PFSK-1 (cell line): ENCODE data around the gene EXD3.

ENCODE experiments used
- POLR2AphosphoS5 ChIP-seq: IDR thresholded peaks from 2 replicates; pipeline ENCODE4 v1.6.1; 2012; ENCODE audit warnings: low read depth, mild to moderate bottlenecking, control low read depth, low read length, moderate library complexity
- TAF1 ChIP-seq: IDR thresholded peaks from 2 replicates; pipeline ENCODE4 v1.6.1; 2012; ENCODE audit warnings: low read length, control low read depth, borderline replicate concordance; ENCODE audit not compliant: insufficient read depth
- TF ChIP-seq, protein P1 (sequence below), 2 experiments: IDR thresholded peaks; 2 replicates each; pipeline versions ENCODE4 v1.6.1 to v1.8.0; 2011 to 2012; ENCODE audit warnings: low read depth in 2 of 2, low read length in 2 of 2, control low read depth in 1 of 2, inconsistent platforms in 1 of 2, mild to moderate bottlenecking in 1 of 2, moderate library complexity in 1 of 2; ENCODE audit not compliant: insufficient read depth in 1 of 2

GRCh38 chr9:137316012-137316981 lies 106.7 kb downstream of the EXD3 start:
- TF ChIP-seq, protein P1, sequence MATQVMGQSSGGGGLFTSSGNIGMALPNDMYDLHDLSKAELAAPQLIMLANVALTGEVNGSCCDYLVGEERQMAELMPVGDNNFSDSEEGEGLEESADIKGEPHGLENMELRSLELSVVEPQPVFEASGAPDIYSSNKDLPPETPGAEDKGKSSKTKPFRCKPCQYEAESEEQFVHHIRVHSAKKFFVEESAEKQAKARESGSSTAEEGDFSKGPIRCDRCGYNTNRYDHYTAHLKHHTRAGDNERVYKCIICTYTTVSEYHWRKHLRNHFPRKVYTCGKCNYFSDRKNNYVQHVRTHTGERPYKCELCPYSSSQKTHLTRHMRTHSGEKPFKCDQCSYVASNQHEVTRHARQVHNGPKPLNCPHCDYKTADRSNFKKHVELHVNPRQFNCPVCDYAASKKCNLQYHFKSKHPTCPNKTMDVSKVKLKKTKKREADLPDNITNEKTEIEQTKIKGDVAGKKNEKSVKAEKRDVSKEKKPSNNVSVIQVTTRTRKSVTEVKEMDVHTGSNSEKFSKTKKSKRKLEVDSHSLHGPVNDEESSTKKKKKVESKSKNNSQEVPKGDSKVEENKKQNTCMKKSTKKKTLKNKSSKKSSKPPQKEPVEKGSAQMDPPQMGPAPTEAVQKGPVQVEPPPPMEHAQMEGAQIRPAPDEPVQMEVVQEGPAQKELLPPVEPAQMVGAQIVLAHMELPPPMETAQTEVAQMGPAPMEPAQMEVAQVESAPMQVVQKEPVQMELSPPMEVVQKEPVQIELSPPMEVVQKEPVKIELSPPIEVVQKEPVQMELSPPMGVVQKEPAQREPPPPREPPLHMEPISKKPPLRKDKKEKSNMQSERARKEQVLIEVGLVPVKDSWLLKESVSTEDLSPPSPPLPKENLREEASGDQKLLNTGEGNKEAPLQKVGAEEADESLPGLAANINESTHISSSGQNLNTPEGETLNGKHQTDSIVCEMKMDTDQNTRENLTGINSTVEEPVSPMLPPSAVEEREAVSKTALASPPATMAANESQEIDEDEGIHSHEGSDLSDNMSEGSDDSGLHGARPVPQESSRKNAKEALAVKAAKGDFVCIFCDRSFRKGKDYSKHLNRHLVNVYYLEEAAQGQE (IDR thresholded peaks at IDR 0.05; ENCODE audit: insufficient read depth in 1 of 2, low read depth in 2 of 2, low read length in 2 of 2): no peak
- no peak for TF ChIP-seq POLR2AphosphoS5
- no peak for TF ChIP-seq TAF1
